Fibroblast of pulmonary artery (primary cell): ENCODE measurements around the gene GRIP1.

Source experiments
- DNase-seq: peaks from one replicate; pipeline ENCODE4 v3.0.0-alpha.2; 2010; ENCODE audit warnings: low read depth
- H3K4me3 ChIP-seq: replicated peaks from 2 replicates; pipeline ENCODE4 v1.5.1; 2011; ENCODE audit warnings: low read depth, mild to moderate bottlenecking, control low read depth, low read length, moderate library complexity
- CTCF ChIP-seq: IDR thresholded peaks from 2 replicates; pipeline ENCODE4 v1.5.1; 2011; ENCODE audit warnings: mild to moderate bottlenecking, control low read depth, low read length, inconsistent platforms; ENCODE audit errors: missing control alignments

The GRIP1 gene

GRCh38 chr12:66392266-66392915, 286.5 kb downstream of the GRIP1 start:
- no peak for TF ChIP-seq CTCF
- H3K4me3 ChIP-seq: no peak overlapping the region
- DNase-seq: no peak

- TF ChIP-seq CTCF: no peak
- no peak overlapping the region for H3K4me3 ChIP-seq
- DNase-seq: no peak
Measured at GRCh38 chr12:66388517-66388916, 290.4 kb downstream of the GRIP1 start.

- TF ChIP-seq CTCF: no peak
- H3K4me3 ChIP-seq: no peak overlapping the region
- no peak for DNase-seq
Measured at GRCh38 chr12:66387117-66387516, 291.8 kb downstream of the GRIP1 start.

- no peak overlapping the region for H3K4me3 ChIP-seq
- no peak for TF ChIP-seq CTCF
- DNase-seq: no peak
Measured at GRCh38 chr12:66380769-66381535, 297.9 kb downstream of the GRIP1 start.

- TF ChIP-seq CTCF: no peak
Measured at GRCh38 chr12:66379616-66380015, 299.3 kb downstream of the GRIP1 start.

GRCh38 chr12:66375560-66375959, 303.3 kb downstream of the GRIP1 start:
- H3K4me3 ChIP-seq: no peak overlapping the region
- no peak for TF ChIP-seq CTCF
- no peak for DNase-seq

More at GRCh38 chr12:66379616-66380015, 299.3 kb downstream of the GRIP1 start:
- no peak for DNase-seq
- no peak overlapping the region for H3K4me3 ChIP-seq
